Right lung (tissue), 5 donors: ENCODE data around the gene VIM. TPM values are rescaled to one million over a fixed set of nuclear protein-coding genes. Genes with fewer than 3 reads are reported as not detected.
"Not testable (repeated sequence)": the region's sequence is repeated elsewhere in the genome, so short reads cannot be mapped to it uniquely, and the experiment has no call there.

Source experiments
- DNase-seq, 2 donors: peaks; one replicate each; pipeline ENCODE4 v3.0.0-alpha.2; 2013
- polyA plus RNA-seq, 5 donors: library from polyadenylated mRNA; unstranded; fragments of 120-200 nt; gene quantifications; one replicate each; pipeline versions ENCODE4 v1.2.1 to v1.2.3, GENCODE V29; 2013; ENCODE audit warnings: inconsistent platforms in 1 of 5, low replicate concordance in 1 of 5; ENCODE audit not compliant: insufficient read length in 5 of 5, insufficient read depth in 1 of 5

The VIM gene
- polyA plus RNA-seq, 5 donors: 1,761 to 1,890 (median 1,818) TPM

DNA sequence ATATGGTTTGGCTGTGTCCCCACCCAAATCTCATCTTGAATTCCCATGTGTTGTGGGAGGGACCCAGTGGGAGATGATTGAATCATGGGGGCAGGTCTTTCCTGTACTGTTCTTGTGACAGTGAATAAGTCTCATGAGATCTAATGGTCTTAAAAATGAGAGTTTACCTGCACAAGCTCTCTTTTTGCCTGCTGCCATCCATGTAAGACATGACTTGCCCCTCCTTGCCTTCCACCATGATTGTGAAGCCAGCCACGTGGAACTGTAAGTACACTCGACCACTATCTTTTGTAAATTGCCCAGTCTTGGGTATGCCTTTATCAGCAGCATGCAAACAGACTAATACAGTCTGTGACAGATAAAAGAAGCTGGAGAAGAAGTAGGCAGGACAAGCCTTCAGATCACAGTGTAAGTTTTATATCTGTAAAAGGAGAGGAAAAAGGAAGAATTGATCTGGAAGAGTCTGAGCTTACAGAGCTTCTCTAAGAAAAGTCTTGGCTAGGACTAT is 26.6 kb downstream of the VIM start:
- DNase-seq: not testable (repeated sequence)

DNA sequence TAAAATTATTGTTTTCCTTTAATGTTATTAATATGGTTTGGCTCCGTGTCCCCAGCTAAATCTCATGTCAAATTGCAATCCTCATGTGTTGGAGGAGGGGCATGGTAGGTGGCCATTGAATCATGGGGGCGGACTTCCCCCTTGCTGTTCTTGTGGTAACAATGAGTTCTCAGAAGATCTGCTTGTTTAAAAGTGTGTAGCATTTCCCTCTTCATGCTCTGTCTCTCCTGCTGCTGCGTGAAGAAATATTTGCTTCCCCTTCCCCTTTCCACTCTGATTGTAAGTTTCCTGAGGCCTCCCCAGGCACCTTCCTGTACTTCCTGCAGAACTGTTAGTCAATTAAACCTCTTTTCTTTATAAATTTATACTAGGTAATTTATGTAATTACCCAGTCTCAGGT is 27.5 kb downstream of the VIM start:
- DNase-seq: no peak

DNA sequence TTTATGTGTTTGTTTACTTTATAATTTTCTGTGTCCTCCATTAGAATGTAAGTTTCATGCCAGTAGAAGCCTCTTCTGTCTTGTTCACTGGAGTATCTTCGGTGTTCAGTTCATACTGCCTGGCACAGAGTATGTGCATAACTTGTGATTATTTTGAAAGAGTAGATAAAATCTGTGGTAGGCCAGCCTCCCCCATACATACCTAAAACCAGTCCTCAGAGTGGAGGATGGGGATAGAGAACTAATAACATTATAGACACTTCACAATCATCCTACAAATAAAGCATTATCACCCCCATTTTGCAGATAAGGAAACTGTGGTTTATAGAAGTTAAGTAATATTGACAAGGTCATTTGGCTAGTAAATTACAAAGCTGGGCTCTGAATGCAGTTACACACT is 28.0 kb downstream of the VIM start:
- DNase-seq: no peak

DNA sequence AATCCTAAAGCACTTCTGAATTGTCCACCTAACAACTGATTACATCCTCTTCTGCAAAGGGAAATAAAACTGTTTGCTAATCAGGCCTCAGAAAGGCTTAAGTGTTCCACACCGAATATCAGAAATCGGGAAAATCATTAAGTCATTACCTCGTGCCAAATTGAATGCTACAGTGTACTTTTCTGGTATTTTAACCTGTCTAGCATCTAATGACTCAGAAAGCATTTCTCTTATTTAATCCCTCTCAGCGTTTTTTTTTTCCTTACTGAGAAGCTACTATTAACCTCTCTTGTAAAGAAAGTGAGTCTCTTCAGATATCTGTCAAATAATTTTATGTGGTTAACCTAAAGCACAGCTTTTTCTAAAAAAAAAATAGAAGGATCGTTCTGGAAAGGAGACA is 28.6 kb downstream of the VIM start:
- no peak for DNase-seq

DNA sequence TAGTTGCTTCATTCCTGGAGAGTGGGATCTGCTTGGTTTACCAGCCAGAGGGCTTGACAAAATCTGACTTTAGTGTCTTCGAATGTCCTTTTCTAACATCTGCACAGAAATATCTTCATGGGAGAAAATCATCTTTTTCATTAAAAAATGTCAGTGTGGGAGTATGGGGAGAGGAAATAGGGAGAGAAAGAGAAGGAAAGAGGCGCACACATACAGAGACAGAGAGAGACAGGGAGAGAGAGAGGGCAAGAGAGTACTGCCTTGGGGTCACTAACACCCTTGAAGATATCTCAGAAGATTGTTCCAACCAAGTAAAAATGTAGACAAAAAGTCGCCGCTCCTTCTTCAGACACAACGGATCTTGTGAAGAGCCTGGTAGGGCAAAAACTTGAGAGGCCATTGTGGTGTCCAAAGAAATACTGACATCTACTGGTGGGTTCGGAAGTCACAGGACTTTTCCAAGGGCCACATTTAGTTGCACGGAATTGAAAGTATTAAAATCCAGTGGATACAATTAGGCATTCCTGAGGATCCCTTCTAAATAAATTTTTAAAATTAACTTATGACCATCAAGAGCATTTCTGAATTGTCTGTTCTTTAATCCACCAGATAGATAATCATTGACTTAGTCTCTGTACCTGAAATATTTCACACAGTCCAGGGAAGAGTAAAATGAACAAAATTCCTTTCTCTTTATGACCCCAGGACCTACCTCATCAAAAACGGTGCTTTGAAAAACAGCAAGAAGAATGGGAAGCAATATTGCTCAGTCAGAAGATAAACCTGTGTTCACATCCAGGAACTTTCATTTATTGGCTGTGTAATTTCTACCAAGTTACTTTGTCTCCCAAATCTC is 29.7 kb downstream of the VIM start:
- DNase-seq: peak; percentile 62 to 78

DNA sequence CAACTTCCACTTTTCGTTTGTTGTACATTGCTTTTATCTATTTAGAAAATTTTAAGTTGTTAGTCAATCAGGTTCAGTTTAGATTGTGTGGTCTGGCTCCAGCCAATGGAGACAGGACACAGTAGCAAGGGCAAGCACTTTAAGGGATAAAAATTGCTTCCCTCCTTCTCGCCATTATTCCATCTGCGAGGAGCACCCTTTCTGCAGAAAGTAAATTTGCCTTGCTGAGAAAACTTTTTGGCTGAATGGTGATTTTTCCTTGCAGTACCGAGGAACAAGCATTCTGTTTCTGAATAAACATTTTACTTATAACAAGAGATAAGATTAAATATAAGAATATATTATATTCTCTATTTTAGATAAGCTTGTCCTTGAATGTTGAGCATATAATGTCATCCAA is 34.5 kb downstream of the VIM start:
- no peak for DNase-seq

DNA sequence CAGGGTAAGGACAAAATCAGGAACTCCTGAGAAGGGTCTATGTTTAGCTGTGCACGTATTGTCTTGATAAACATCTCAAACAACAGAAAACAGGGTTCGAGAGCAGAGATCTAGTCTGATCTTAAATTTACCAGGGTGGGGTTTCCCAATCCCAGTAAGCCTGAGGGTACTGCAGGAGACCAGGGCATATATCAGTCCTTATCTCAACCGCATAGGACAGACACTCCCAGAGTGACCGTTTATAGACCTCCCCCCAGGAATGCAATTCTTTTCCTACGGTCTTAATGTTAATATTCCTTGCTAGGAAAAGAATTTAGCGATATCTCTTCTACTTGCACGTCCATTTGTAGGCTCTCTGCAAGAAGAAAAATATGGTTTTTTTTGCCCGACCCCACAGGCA is 35.5 kb downstream of the VIM start:
- no peak for DNase-seq

DNA sequence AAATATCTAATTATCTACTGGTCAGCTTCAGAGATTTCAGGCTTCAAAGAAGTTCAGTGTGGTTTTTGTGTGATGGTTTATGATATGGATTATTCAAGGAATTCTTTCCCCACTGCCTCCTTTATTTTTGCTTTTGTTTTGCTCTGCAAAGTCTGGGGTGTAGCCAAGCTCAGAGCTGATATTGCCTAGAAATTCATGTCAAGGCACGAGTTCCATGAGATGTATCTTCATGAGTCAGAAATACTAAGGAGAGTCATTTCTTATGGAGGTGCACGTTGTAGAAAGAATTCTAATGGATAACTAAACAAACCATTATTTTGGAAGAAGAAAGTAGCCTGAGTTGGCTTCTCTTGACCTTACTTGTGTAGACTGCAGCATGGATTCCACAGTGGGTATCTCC is 37.4 kb downstream of the VIM start:
- DNase-seq: no peak

DNA sequence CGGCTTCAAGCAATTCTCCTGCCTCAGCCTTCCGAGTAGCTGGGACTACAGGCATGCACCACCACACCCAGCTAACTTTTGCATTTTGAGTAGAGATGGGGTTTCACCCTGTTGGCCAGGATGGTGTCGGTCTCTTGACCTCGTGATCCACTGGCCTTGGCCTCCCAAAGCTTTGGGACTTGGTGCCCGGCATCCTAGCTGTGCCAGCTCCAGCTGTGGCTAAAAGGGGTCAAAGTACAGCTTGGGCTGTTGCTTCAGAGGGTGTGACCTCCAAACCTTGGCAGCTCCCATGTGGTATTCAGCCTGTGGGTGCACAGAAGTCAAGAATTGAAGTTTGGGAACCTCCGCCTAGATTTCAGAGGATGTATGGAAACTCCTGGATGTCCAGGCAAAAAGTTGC is 38.5 kb downstream of the VIM start:
- DNase-seq: not testable (repeated sequence)

DNA sequence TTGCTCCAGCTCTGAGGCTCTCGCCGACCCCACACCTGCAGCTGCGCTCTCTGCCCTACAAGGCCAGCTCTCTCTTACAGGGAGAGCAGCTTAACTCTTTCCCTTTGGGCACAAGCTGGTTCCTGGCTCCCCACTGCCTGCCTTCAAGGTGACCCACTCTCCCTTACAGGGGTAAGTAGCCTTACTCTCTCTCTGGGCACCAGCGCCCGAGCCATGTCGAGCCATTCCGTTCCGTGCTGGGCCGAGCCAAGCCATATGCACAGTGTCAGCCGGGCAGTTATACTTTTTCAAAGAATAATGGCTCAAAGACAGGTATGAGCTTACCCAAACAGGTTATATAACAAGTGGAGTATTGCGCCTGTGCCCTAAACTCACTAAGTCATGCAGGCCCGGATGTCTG is 44.6 kb downstream of the VIM start:
- DNase-seq: no peak

DNA sequence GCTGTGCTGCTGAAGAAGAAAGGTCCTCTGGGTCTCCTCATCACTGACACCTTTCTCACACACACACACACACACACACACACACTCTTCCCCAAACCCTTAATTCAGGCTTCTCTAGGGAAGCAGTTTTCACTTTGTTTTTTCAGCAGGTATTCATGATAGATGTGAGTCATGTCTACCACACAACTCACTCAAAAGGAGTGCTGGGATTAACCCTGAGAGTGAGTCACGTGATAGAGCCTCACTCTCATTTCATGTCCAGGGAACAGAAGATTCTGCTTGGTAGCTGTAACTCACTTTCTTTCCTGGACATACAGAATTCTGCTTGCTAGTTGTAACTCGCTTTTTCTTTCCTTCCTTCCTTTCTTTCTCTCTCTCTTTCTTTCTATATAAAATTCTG is 45.4 kb downstream of the VIM start:
- no peak for DNase-seq

DNA sequence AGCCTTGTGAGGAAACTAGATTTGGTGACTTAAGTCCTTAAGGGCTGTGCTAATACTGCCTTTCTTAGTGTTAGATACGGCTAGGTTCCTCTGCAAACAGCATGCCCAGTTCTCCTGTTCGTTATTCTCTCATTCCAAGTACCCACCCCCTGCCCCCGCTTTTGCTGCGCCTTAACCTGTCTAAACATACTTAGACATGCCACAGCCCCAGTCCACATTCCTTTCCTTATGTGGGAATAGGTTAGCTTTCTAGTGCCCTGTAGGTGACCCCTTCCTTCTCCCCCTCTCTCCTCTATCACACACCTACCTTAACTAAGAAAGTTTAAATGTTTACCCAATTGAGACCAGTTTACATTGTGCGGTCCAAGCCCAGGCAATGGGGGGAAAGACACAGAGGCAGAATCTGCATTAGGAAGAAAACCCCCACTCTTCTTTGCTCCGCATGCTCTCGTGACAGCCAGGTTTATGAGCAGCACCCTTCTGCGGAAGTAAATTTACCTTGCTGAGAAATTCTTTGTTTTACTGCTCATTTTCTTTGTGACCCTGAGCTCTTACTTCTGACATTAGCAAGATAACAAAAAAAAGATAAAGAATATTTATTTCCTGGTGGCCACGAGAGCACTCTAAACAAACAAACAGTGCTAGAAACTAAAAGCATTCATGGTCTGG is 48.8 kb downstream of the VIM start:
- DNase-seq: no peak

DNA sequence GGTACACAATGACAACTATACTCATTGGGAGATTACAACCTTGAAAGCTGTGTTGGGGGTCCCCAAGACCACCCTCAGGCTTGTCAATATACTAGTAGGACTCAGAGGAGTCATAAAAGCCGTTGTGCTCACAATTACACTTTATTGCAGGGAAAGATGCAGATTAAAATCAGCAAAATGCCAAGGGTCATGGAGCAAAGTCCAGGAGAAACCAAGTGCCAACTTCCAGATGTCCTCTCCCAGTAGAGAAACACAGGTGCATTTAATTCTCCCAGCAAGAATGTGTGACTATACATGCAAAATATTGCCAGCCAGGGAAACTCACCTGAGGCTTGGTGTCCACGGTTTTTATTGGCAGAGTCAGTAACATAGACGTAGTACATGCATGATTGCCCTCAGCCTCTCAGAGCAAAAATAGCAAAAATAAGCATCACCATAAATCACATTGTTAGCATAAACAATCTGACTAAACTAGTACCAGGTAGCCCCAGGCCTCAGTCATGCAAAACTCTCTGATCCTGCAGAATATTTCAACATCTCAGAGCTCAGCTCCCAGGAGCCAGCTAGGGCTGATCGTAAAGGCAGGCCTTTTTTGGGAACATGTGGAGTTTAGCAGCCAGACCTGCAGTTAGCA is 50.7 kb downstream of the VIM start:
- DNase-seq: no peak

DNA sequence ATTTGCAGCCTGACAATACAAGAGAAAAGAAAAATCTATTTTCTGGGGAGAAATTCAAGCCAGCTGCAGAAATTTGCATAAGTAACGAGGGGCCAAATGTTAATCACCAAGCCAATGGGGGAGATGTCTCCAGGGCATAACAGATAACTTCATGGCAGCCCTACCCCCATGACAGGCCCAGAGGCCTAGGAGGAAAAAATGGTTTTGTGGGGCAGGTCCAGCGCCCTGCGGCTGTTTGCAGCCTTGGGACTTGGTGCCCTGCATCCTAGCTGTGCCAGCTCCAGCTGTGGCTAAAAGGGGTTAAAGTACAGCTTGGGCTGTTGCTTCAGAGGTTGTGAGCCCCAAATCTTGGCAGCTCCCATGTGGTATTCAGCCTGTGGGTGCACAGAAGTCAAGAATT is 54.3 kb downstream of the VIM start:
- DNase-seq: no peak

DNA sequence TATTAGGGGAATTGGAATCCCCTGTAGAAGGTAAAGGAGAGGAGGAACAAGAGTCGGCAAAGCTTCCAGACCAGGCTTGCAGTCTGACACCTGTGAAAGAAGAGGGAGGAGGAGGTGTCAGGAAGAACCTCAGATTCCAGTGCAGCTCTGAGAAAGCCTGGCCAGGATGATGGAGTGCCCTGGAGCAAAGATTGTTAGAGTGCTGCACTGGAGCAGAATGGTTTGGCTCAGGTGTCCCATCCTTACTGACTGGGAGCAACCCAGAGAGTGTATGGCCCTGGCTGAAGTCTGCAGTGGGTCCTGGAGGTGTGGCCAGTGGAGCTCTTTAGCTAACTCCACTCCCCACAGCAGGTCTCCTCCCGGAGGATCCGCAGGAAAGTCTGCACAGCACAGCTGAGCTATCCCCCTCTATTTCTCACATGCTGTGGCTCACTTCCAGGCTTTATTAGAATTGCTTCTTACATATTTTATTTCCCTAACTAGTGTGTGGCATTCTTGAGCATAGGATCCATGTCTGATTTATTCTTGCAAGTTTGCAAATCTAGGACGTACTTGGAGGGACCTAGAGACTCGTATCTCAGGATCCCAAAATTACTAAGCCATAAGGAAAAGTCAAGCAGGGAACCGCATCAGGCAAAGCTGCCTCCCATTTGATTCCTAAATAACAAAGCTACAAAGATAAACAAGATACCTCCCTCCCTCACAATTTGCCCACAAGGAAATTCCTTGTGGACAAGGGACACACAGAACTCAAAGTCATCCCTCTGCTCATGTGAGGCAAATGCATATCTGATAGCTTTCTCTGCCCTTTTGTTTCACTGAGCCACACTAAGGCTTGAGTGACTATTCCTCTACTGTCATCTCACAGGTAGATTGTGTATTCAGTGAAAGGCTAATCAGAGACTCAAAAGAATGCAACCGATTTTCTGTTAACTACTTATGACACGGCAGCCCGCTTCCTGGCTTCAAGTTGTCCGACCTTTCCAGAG is 58.8 kb downstream of the VIM start:
- no peak for DNase-seq

Other genes starting within 250 kb of the VIM start
- 1 to 10 TPM; 2.1 to 6.2 (median 3.4) TPM for gene CUBN, start 98.4 kb upstream of the VIM start, polyA plus RNA-seq
- gene TRDMT1, start 26.6 kb upstream of the VIM start, polyA plus RNA-seq: 10 to 100 TPM in 4 of 5 donors, 1 to 10 TPM in 1; 7.6 to 20.7 (median 13.7) TPM
- gene ST8SIA6, start 226.4 kb downstream of the VIM start, polyA plus RNA-seq: 10 to 100 TPM in 2 of 5 donors, 1 to 10 TPM in 3; 7.8 to 12.2 (median 9.0) TPM